ENCODE data around the gene CDC23. TPM values are rescaled to one million over a fixed set of nuclear protein-coding genes. Genes with fewer than 3 reads are reported as not detected.

The CDC23 gene
- total and polyA plus RNA-seq, 10 of the 15 experiments (the other 5 are each of a cell fraction or from before 2014, with no cell fraction given), result 37.1 to 66.1 (median 48.6) TPM

DNA sequence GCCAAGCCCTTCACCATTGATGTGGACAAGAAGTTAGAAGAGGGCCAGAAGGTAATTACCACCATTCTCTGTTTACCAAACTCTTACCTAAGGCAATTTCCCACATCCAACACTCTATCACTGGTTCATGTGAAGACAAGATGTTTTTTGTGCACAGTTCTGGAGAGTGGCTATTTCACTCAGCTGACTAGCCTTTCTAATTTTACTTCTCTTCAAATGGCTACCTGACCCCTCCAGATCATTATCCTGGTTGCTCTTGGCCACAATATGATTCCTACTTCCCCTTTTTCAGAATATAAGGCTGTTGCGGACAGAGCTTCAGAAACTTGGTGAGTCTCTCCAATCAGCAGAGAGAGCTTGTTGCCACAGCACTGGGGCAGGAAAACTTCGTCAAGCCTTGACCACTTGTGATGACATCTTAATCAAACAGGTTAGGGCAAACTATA lies 27.1 kb downstream of the CDC23 start (continued):
- TF ChIP-seq, protein P1, sequence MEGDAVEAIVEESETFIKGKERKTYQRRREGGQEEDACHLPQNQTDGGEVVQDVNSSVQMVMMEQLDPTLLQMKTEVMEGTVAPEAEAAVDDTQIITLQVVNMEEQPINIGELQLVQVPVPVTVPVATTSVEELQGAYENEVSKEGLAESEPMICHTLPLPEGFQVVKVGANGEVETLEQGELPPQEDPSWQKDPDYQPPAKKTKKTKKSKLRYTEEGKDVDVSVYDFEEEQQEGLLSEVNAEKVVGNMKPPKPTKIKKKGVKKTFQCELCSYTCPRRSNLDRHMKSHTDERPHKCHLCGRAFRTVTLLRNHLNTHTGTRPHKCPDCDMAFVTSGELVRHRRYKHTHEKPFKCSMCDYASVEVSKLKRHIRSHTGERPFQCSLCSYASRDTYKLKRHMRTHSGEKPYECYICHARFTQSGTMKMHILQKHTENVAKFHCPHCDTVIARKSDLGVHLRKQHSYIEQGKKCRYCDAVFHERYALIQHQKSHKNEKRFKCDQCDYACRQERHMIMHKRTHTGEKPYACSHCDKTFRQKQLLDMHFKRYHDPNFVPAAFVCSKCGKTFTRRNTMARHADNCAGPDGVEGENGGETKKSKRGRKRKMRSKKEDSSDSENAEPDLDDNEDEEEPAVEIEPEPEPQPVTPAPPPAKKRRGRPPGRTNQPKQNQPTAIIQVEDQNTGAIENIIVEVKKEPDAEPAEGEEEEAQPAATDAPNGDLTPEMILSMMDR (IDR thresholded peaks at IDR 0.05 in 2 of 3, conservative IDR thresholded peaks at IDR 0.05 in 1 of 3; ENCODE audit: control insufficient read depth in 2 of 3, extremely low read depth in 1 of 3, insufficient read depth in 1 of 3, low read depth in 3 of 3, low read length in 3 of 3), result no peak
- TF ChIP-seq CHD1 (IDR thresholded peaks at IDR 0.05; ENCODE audit: low read depth, low read length), result no peak
- no peak for TF ChIP-seq TBL1XR1 (IDR thresholded peaks at IDR 0.05; ENCODE audit: low read depth, low read length)
- no peak for TF ChIP-seq RCOR1 (conservative IDR thresholded peaks at IDR 0.05; ENCODE audit: low read depth, low read length)
- peak; percentile 68 for TF ChIP-seq RUNX3 (IDR thresholded peaks at IDR 0.05; ENCODE audit: low read length)
- TF ChIP-seq SMARCA5 (IDR thresholded peaks at IDR 0.05), result 0 out of 2 replicates have a peak, but pooled peaks have one; percentile 18
- no peak for TF ChIP-seq MYC (IDR thresholded peaks at IDR 0.05; ENCODE audit: insufficient read depth, insufficient read length, insufficient replicate concordance, low read length, severe bottlenecking)
- no peak for TF ChIP-seq SUZ12 (IDR thresholded peaks at IDR 0.05; ENCODE audit: unreplicated experiment)
- no peak for TF ChIP-seq IRF4 (IDR thresholded peaks at IDR 0.05; ENCODE audit: low read depth, low read length)
- TF ChIP-seq TCF12 (IDR thresholded peaks at IDR 0.05; ENCODE audit: low read depth, low read length), result no peak
- no peak for TF ChIP-seq SIX5 (IDR thresholded peaks at IDR 0.05; ENCODE audit: low read depth, low read length, severe bottlenecking)
- TF ChIP-seq BCLAF1 (IDR thresholded peaks at IDR 0.05), result no peak
- no peak for TF ChIP-seq STAT1 (conservative IDR thresholded peaks at IDR 0.05)
- TF ChIP-seq, protein P2, sequence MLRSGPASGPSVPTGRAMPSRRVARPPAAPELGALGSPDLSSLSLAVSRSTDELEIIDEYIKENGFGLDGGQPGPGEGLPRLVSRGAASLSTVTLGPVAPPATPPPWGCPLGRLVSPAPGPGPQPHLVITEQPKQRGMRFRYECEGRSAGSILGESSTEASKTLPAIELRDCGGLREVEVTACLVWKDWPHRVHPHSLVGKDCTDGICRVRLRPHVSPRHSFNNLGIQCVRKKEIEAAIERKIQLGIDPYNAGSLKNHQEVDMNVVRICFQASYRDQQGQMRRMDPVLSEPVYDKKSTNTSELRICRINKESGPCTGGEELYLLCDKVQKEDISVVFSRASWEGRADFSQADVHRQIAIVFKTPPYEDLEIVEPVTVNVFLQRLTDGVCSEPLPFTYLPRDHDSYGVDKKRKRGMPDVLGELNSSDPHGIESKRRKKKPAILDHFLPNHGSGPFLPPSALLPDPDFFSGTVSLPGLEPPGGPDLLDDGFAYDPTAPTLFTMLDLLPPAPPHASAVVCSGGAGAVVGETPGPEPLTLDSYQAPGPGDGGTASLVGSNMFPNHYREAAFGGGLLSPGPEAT (IDR thresholded peaks at IDR 0.05; ENCODE audit: low read depth), result 0 out of 2 replicates have a peak, but pooled peaks have one; percentile 46
- no peak for TF ChIP-seq MTA3 (IDR thresholded peaks at IDR 0.05; ENCODE audit: borderline replicate concordance, low read length)
- no peak for TF ChIP-seq E4F1 (IDR thresholded peaks at IDR 0.05; ENCODE audit: borderline replicate concordance, partially characterized antibody)
- TF ChIP-seq, protein P3, sequence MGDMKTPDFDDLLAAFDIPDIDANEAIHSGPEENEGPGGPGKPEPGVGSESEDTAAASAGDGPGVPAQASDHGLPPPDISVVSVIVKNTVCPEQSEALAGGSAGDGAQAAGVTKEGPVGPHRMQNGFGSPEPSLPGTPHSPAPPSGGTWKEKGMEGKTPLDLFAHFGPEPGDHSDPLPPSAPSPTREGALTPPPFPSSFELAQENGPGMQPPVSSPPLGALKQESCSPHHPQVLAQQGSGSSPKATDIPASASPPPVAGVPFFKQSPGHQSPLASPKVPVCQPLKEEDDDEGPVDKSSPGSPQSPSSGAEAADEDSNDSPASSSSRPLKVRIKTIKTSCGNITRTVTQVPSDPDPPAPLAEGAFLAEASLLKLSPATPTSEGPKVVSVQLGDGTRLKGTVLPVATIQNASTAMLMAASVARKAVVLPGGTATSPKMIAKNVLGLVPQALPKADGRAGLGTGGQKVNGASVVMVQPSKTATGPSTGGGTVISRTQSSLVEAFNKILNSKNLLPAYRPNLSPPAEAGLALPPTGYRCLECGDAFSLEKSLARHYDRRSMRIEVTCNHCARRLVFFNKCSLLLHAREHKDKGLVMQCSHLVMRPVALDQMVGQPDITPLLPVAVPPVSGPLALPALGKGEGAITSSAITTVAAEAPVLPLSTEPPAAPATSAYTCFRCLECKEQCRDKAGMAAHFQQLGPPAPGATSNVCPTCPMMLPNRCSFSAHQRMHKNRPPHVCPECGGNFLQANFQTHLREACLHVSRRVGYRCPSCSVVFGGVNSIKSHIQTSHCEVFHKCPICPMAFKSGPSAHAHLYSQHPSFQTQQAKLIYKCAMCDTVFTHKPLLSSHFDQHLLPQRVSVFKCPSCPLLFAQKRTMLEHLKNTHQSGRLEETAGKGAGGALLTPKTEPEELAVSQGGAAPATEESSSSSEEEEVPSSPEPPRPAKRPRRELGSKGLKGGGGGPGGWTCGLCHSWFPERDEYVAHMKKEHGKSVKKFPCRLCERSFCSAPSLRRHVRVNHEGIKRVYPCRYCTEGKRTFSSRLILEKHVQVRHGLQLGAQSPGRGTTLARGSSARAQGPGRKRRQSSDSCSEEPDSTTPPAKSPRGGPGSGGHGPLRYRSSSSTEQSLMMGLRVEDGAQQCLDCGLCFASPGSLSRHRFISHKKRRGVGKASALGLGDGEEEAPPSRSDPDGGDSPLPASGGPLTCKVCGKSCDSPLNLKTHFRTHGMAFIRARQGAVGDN (IDR thresholded peaks at IDR 0.05), result no peak
